ENCODE results near the gene MBNL1. TPM values are rescaled to one million over a fixed set of nuclear protein-coding genes. Genes with fewer than 3 reads are reported as not detected.

MBNL1 gene
- total and polyA plus RNA-seq, 8 donors: 25.7 to 379 (median 155) TPM

- DNase-seq: no peak
Observed at GRCh38 chr3:152460936-152461335, 192.2 kb downstream of the MBNL1 start.

GRCh38 chr3:152461460-152461859 lies 192.7 kb downstream of the MBNL1 start:
- Histone ChIP-seq H3K27me3 (no peaks in the 10 kb centered on the region), H3K27ac (no peak overlapping the region), H3K4me1 (peaks cover 0 to 47% (median 12%) of the 10 kb centered on the region in 4 donors), H3K4me3 (no peak overlapping the region), H3K36me3 (peaks cover 2 to 77% (median 56%) of the 10 kb centered on the region in 4 donors), H3K9me3 (no peaks in the 10 kb centered on the region)
- 83 to 95% (median 91%) methylated on average over 1 of the region's 1 CpG for WGBS, 5 donors
- TF ChIP-seq POLR2A (IDR thresholded peaks at IDR 0.05): no peak
- TF ChIP-seq CTCF (IDR thresholded peaks at IDR 0.05): no peak
- no peak for TF ChIP-seq EP300 (IDR thresholded peaks at IDR 0.05)
- TF ChIP-seq POLR2AphosphoS5 (IDR thresholded peaks at IDR 0.05): no peak
- intact Hi-C loops (cut with DNase I; ENCODE audit: low total_unique reads): no loop called here
- DNase-seq: no peak

More at GRCh38 chr3:152460936-152461335, 192.2 kb downstream of the MBNL1 start:
- 38 to 49% (median 48%) methylated on average over 3 of the region's 3 CpGs for WGBS, 5 donors
- Histone ChIP-seq H3K4me1 (peaks cover 0 to 47% (median 14%) of the 10 kb centered on the region in 4 donors), H3K27me3 (no peaks in the 10 kb centered on the region), H3K4me3 (no peak overlapping the region), H3K36me3 (peaks cover 7 to 78% (median 58%) of the 10 kb centered on the region in 4 donors), H3K9me3 (no peaks in the 10 kb centered on the region), H3K27ac (no peak overlapping the region)
- intact Hi-C loops (cut with DNase I; ENCODE audit: low total_unique reads): no loop called here
- no peak for TF ChIP-seq POLR2AphosphoS5 (IDR thresholded peaks at IDR 0.05)
- no peak for TF ChIP-seq EP300 (IDR thresholded peaks at IDR 0.05)
- no peak for TF ChIP-seq CTCF (IDR thresholded peaks at IDR 0.05)
- TF ChIP-seq POLR2A (IDR thresholded peaks at IDR 0.05): no peak

- Histone ChIP-seq H3K4me1 (peaks cover 0 to 18% (median 2%) of the 10 kb centered on the region in 4 donors), H3K27me3 (no peaks in the 10 kb centered on the region), H3K9me3 (no peaks in the 10 kb centered on the region), H3K27ac (no peak overlapping the region), H3K4me3 (no peak overlapping the region), H3K36me3 (peaks cover 0 to 38% (median 26%) of the 10 kb centered on the region in 4 donors)
- intact Hi-C loops (cut with DNase I; ENCODE audit: low total_unique reads): no loop called here
- WGBS, 5 donors: 63 to 78% (median 72%) methylated on average over 7 of the region's 7 CpGs
- TF ChIP-seq CTCF (IDR thresholded peaks at IDR 0.05) (peak in 3 of 7 experiments; percentile 10 to 28 (median 11)), POLR2A (IDR thresholded peaks at IDR 0.05) (no peak), POLR2AphosphoS5 (IDR thresholded peaks at IDR 0.05) (peak in 1 of 3 donors; percentile 46), EP300 (IDR thresholded peaks at IDR 0.05) (no peak)
- peak in 1 of 2 donors; percentile 37 for DNase-seq
Observed at GRCh38 chr3:152466784-152467183, 198.1 kb downstream of the MBNL1 start.

GRCh38 chr3:152469248-152470025 lies 200.7 kb downstream of the MBNL1 start:
- H3K27ac ChIP-seq: no peak overlapping the region
- intact Hi-C loops (cut with DNase I; ENCODE audit: low total_unique reads): no loop called here
- H3K4me3 ChIP-seq: no peak overlapping the region
- WGBS, 5 donors: 74 to 82% (median 77%) methylated on average over 4 of the region's 4 CpGs
- H3K36me3 ChIP-seq: peaks cover 0 to 18% (median 11%) of the 10 kb centered on the region in 4 donors
- H3K4me1 ChIP-seq: peaks cover 0 to 13% (median 5%) of the 10 kb centered on the region in 4 donors
- no peaks in the 10 kb centered on the region for H3K9me3 ChIP-seq
- H3K27me3 ChIP-seq: no peaks in the 10 kb centered on the region
- no peak for DNase-seq
- TF ChIP-seq POLR2AphosphoS5 (IDR thresholded peaks at IDR 0.05) (no peak), EP300 (IDR thresholded peaks at IDR 0.05) (no peak), POLR2A (IDR thresholded peaks at IDR 0.05) (no peak), CTCF (IDR thresholded peaks at IDR 0.05) (no peak)
